Stimulated activated naive CD4-positive, alpha-beta T cell treated with Interleukin-2 at 50 U/mL for 16 hours (primary cell): Measurements from ENCODE around the gene MYT1.
"Not testable (repeated sequence)": the region's sequence is repeated elsewhere in the genome, so short reads cannot be mapped to it uniquely, and the experiment has no call there.

Experiments used
- DNase-seq: peaks from one replicate; lab custom pipeline; 2025; lab: John Stamatoyannopoulos, UW

The MYT1 gene

DNA sequence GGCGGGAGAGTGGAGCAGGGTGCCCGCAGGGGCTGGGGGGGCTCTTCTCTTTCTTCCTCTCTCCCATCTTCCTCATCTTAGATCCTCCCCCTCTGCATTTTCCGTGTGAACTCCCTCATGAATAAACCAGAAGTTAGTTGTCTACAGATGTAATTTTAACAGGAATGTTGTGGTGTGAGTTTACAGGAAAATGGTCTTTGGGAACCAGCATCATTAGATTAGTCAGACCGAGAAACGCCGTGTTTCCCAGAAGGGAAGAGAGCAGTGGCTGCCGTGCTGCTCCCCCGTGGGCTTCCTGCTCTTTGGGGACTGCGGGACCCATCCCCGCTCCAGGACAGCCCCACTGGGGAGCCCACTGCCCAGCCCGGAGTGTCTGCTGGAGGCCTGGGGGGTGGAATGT is 3.4 kb downstream of the MYT1 start:
- no peak for DNase-seq

DNA sequence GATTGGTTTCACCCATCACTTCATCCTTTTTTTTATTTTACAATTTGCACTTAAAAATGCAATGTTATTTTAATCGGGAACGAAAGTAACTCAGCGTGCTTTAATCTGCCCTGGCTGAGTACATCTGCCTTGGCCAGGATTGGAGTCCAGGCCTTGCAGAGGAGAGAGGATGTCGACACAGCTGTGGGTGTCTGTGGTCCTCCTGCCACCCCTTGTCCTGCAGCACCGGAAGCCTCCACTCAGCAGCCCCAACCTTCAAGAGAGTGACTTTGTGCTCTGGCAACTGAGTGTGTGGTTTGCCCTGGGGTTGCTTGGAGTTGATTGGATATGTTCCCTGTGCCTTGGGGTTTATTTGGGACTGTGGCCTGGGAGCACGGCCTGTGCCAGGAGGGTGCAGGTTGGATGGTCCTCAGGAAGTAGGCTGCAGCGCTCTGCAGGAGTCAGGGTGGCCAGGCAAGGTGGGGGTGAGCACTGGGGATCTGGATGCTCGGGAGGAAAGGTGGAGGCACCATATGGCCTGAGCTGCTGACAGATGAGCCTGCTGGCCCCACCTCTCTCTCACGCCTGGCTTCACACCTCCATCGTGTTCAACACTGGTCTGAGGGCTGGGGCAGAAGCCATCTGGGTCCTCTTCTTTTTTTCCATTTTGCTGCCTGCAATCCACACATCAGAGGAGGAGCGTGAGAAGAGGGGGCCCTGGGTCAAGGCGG is 4.3 kb downstream of the MYT1 start:
- DNase-seq = no peak

DNA sequence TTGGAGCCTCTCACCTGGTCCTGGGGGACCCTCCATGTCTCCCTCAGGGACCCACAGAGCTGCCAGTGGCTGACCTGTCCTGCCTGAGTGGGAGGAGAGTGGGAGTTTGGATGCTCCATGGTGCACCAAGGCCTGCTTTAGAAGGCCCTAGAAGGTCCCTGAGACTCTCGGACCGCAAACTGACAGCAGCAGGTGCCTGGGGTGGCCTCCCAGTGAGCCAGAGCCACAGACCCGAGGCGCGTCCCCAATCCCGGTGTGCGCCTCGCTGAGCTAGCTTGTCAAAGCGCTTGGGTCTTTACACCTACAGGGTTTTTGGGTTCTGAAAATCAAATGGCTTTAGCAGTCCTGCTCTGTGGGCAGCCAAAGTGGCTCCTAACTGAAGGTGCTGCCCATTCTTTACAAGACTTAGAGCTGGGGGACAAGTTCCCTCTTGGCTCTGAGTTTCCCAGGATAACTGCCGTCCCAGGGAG is 4.9 kb downstream of the MYT1 start:
- DNase-seq = no peak

DNA sequence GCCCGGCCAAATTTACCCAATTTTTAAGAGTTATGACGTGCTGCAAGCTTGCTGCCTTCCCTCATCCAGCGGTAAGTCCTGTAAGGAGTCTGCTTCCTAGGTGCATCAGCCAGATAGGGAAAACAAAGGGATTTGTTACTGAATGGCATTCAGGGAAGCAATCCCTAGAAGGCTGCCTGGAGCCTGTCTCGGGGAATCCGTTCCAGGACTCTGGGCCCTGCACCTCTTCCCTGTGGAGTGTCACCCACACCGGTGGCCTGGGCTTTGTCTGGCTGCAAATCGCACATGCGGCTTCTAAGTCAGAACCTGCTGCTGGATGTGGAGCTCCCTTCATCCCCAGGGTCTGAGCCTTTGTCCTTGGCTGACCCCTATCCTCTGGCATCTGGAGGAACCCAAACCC is 7.0 kb downstream of the MYT1 start:
- DNase-seq = no peak

DNA sequence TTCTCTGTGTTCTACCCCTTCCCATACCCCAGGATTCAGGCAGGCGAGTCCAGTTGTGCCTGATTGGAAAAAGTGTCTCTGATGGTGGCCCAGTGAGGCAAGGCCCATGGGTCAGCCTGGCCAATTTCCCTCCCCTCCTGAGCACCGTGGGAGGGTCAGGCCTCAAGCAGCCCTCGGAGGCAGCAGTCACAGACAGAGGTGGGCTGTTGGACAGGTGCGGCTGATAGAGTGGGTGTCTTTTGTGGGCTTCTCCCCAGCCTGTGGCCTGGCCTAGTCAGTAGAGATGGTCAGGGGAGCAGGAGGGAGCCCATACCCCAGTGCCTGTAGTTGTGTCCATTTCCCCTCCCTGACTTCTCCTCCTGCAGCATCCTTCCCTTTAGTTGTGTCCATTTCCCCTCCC is 8.9 kb downstream of the MYT1 start:
- no peak for DNase-seq

DNA sequence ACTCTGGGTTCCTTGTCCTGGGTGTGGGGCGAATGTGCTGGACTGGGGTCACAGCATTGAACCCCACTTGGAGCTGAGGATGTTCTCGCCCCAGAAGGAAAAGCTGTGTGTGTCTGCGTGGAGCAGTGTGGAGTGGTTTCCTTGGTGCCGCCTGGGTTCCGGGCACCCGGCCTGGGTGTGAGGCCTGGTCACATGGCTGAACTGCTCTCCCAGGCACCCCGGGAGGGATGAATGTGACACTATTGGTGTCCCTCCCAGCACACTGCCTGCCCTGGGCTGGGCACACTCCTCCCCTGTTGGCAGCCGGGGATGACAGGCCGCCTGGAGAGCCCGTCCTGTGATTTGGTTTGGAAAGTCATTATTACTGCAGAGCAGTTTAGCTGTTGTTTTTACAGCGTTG is 12.3 kb downstream of the MYT1 start:
- DNase-seq = no peak

DNA sequence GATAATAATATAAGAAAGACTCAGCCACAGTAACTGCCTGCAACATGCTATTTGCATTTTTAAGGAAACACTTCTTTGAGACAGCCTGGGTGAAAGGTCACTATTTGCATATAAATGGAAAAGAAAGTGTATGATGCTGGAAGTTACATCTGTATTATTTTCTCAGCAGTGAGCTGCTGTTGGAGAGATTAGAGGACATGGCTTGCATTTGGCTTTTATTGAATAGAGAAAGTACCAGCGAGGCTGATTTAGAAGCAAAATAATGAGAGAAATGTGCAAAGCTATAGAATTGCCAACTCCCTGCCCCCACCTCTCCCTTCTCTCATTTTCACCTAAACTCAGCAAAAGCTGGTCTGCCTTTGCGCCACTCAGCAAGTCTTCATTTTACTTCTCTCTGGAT is 12.7 kb downstream of the MYT1 start:
- no peak for DNase-seq

DNA sequence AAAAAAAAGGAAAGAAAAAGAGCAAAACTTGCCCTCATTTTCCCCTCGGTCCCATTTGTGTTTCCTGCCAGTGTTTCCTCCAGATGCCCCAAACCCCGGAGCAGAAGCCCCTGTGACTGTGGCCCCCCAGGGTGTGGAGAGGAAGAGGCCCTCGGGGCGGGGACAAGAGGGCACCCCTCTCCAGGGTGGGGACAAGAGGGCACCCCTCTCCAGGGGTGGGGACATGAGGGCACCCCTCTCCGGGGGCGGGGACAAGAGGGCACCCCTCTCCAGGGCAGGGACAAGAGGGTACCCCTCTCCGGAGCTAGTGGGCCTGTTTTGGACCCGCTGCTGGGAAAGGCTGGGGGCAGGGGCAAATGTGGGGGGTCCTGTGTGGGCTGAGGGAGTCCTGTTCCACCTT is 13.1 kb downstream of the MYT1 start:
- no peak for DNase-seq

DNA sequence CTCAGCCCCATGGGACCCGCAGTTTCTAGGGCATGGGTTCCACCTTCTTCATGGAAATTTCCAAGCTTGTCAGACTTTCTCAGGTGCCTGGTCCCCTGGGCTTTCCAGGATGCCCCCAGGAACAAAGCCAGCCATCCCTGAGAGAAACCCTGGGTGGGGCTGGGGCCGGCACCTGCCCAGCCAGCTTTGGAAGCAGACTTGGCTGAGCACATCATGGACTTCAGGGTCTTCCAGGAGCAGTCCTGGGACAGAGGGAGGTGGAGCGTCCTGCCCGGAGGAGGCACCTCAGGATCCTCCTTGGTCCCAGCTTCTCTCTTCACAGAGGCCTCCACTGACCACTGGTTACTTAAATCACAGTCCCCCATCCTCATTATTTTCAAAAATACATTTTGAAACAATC is 13.5 kb downstream of the MYT1 start:
- no peak for DNase-seq

DNA sequence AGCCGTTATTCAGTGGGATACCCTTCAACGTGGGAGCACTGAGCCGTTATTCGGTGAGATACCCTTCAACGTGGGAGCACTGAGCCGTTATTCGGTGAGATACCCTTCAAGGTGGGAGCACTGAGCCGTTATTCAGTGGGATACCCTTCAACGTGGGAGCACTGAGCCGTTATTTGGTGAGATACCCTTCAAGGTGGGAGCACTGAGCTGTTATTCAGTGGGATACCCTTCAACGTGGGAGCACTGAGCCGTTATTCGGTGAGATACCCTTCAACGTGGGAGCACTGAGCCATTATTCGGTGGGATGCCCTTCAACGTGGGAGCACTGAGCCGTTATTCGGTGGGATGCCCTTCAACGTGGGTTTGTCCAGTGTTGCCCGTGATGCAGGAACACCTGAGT is 14.7 kb downstream of the MYT1 start:
- not testable (repeated sequence) for DNase-seq

DNA sequence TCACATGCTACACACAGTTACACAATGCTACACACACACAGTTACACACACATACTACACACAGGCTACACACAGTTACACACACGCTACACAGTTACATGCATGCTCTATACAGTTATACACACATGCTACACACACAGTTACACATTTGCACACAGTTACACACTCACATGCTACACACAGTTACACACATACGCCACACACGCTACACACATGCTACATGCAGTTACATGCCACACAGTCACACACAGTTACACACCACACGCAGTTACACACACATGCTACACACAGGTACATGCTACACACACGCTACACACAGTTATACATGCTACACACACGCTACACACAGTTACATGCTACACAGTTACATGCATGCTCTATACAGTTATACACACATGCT is 15.6 kb downstream of the MYT1 start:
- DNase-seq = no peak

DNA sequence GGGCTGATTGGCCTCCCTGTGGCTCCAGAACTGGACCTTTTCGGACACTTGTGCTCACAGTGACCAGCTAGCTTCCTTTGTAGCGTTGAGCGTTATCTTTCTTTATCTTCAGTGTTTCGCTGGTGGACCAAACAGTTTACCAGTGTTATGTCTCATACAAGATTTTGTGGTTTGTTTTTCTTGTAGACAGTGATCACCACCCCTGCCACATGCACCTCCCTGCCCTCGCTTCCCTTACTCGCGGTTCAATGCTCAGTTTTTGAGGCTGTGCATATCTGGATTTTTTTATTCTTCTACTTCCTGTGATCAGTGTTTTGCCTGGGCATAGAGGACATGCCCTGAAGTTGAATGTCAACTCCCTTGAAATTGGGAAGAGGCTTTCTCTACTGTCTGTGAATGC is 16.4 kb downstream of the MYT1 start:
- DNase-seq = no peak

DNA sequence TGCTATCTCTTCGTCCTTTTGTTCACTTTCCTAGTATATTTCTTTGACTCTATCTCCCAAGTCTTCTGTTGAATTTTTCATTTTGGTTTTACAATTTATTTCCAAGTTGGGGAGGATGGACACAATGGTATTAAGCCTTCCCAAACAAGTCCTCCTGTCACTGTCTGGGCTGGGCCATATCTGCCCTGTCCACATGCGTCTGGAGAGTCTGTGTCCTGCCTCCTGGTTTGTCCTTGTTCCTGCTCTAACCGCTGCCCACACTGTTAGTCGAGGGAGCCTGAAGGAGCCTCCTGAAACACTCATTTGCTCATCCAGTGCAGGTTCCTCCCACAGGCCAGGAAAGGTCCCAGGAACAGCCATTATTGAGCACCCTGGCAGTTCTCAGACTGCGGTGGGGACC is 17.1 kb downstream of the MYT1 start:
- no peak for DNase-seq

DNA sequence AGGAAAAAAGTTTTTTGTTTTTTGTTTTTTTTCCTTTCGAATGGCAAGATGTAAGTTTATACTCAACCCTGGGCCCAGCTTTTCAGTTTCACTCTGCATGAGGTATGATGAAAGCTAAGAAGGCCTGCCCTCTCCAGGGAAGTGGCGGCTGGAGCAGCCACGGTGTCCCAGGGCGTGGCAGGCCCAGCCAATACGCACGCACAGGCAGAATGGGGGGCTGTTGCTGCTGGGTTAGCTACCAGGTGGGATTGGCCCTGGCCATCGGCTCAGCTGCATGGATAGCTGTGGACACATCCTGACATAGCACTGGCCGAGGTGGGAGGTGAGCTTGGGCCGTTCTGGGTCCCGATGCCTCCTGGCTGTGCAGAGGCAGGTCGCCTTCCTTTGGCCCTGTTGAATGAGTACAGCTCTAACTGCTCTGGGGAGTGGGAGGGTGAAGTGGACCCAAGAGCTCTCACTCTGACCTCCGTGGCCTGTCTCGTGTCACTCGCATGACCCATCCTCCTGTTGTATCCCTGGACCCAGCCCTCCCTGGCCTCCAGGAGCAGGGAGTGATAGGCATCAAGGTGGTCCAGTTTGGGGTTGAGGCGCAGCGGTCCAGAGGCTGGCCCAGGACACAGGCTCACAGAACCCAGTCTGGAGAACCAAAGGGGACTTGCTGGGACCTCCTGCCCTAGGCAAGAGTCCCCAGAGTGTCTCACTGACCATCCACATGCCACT is 18.1 kb downstream of the MYT1 start:
- DNase-seq = no peak

DNA sequence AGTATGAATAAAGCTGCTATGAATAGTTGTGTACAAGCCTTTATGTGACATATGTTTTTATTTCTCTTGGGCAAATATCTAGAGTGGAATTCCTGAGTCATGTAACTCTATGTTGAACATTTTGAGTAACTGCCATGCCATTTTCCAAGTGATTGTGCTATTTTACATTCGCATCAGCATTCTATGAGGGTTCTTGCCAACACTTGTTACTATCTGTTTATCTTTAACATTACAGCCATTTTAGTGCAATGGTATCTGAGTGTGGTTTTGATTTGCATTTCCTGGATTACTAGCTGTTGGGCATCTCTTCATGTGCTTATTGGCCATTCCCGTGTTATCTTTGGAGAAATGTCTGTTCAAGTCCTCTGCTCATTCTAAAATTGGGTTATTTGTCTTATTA is 19.1 kb downstream of the MYT1 start:
- no peak for DNase-seq

DNA sequence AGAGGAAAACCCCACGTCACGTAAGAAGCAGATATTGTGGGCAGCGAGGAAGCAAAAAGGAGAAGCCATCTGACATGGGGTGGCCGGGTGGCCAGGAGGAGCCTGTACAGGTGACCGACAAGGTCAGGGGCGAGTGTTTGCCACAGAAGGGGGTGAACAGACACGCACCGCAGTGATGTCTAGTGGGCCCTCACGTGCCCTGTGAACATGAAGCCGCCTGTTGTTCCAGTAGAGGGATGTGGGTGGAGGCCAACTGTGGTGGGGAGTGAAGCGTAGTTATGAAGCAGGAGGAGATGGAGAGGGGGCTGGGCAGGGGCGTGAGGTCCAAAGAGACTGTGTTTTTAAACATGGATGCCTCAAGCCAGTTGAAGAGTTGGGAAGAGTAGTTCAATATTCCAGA is 20.5 kb downstream of the MYT1 start:
- DNase-seq = no peak

DNA sequence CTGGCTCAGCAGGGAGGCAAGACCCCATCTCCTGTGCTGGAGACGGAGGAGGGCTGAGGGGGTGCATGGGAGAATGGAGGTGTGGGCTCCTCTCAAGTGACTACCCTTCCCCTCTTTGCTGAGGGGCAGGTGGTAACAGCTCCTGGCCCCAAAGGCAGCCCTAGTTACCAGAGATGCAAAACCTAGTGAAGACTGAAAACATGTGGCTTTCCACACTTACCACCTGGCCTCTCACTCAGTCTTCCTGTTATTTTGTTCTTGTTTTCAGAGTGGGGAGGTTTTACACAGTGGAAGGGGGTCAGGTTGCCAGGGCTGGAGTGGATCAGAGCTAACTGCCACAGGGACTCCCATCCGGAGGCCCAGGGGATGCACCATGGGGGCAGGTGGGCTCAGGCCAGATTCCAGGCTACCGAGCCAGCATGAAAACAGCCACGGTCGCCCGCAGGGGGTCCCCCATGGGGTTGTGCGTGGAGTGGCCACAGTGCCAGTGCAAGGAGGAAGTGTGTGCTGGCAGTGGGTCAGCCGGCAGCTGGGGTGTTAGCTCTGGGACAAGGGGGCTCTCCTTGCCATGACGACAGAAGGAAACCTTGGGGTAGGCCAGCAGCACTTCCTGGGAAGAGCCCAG is 21.1 kb downstream of the MYT1 start:
- DNase-seq = no peak

DNA sequence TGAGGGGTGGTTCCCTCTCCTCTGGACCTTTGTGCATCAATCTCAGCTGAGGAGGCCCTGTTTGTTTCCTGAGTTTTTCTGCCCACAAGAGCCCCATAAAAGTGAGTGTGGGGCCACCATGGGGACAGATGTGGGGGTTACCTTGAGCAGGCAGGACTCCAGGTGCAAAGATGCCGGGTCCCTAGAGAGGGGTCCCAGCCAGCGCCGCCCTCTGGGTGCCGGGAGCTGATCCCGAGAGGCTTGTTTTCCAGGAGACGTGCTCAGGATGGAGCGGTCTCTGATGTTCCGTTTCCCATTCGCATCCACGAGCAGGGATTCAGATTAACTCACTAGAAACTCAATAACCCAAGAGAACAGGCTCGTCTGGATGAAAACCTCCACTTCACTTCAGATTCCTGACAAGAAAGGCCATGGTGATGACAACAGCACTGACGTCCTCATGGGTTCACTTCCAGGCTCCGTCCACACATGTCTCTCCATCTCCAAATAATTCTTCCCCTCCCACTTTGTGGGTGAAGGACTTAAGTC is 21.9 kb downstream of the MYT1 start:
- DNase-seq = no peak

DNA sequence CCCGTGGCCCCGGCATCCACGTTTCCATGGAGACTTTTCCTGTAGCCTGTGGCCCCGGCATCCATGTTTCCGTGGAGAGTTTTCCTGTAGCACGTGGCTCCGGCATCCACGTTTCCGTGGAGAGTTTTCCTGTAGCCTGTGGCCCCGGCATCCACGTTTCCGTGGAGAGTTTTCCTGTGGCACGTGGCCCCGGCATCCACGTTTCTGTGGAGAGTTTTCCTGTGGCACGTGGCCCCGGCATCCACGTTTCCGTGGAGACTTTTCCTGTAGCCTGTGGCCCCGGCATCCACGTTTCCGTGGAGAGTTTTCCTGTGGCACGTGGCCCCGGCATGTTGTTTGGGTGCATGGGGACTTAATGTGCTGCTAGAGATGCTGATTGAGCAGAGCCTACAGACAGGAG is 23.0 kb downstream of the MYT1 start:
- not testable (repeated sequence) for DNase-seq

DNA sequence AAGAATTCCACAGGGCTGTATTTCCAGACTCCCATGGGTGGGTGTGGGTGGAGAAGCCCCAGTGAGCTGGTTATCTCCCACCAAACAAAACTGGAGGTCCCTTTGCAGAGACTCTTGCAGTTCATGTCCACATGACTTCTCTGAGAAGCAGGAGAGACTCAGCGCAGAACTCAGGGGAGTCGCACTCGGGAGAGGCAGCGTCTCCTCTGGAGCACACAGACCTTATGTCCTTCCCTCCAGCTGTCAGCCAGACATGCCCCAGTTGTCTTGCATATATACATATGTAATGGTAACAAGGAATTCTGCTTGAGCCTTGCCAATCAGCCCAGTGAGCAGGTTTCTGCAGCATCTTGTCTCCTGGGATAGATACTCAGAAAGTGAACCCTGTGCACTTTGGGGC is 23.8 kb downstream of the MYT1 start:
- no peak for DNase-seq

DNA sequence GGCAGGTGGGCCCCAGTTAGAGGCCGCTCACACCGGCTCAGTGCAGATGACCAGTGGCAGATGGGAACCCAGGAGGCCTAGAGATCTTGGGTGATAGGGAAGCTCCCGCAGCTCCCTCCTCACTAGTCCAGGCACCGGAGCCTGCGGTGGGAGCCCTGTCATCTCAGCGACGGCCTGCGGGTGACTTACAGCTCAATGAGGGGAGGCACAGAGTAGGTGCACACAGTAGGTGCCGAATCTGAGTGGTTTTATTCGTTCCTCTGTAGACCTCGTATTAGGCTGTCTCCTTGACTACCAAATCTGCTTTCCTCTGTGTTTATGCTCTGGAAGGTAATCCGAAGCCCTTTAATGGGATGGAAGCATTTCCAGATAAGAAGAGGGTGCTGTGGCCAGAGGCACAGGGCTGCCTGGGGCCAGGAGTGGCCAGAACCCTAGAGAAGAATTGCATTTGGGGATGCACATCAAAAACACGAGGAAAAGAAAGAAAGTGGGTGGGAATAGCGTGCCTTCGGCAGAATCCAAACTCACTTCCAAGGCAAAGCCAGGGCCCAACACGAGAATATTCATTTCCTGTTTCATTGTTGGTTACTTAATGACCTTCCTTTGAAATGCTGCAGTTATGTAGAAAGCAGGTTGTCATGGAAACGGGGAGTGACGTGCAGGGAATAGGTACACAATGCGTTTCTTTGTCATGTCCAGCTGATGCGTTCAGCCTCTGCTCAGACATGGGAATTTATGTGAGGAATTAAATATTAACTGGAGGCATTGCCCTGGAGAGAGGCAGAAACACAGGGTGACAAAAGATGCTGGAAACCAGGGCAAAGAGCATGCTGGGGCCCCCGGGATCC is 24.7 kb downstream of the MYT1 start:
- DNase-seq = no peak

DNA sequence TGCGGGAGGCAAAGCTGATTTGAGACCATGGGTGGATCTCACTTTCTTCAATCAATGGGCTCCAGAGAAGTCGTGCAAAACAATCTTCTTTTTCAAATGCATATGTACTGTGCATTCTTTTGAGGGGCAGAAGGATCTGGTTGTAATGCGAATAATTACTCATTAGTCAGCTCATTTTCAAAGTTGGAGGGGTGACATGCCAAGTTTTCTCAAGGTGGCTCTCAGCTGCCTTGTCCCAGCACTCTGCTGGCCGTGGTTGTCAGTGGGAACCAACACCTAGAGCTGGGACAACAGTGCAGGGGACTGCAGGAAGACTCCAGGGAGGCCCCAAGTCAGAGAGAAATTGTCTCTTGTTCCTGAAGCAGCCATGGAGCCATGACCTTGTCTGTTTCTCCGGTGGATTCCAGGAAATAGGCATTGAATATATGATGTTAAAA is 25.3 kb downstream of the MYT1 start:
- DNase-seq = no peak
